ENCODE data around the gene ATXN1.

GRCh38 chr6:16394632-16395031 lies 366.6 kb downstream of the ATXN1 start:
- TF ChIP-seq CTCF (IDR thresholded peaks at IDR 0.05) (no peak), POLR2AphosphoS5 (IDR thresholded peaks at IDR 0.05) (no peak)
